ENCODE data around the gene BRMS1.

Gene BRMS1

DNA sequence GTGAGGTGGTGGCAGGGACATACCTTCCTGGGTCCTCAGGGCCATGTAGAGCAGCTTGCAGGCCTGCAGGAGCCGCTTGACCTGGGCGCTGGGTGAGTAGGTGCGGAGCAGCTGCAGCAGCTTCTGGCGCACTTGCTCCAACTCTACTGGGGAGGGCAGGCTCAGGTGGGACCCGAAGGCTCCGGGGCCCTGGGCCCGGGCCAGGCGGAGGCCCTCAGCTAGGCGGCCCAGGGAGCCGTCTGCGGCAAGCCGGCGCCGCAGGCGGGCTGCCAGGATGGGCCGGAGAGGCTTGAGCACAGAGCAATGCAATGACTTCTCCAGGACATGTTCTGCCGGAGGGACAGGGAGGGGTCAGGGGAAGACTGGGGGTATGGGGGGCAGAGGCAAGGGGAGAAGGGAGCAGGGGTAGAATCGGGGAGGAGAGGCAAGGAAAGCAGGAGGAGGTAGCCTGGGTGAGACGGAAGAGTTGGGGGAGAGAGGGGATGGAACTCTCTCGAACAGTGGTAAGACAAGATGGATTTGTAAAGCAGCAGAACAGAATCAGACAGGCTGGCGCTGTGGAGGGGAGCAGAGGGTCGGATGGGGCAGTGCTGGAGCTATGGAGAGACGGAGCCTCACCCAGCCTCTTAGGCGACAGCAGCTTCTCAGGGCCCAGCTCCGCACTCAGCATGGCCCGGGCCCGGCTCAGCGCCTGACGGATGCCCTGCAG lies 10.9 kb downstream of the BRMS1 start:
- in situ Hi-C loops (cut with HindIII; ENCODE audit: low sequenced_read_pairs), result loop anchor here (10.0 kb wide), 1 partner anchor 59 kb away; the partner anchor contains the start of gene CNIH2
- DNase-seq (ENCODE audit: low read depth), result no peak
- TF ChIP-seq, protein P1, sequence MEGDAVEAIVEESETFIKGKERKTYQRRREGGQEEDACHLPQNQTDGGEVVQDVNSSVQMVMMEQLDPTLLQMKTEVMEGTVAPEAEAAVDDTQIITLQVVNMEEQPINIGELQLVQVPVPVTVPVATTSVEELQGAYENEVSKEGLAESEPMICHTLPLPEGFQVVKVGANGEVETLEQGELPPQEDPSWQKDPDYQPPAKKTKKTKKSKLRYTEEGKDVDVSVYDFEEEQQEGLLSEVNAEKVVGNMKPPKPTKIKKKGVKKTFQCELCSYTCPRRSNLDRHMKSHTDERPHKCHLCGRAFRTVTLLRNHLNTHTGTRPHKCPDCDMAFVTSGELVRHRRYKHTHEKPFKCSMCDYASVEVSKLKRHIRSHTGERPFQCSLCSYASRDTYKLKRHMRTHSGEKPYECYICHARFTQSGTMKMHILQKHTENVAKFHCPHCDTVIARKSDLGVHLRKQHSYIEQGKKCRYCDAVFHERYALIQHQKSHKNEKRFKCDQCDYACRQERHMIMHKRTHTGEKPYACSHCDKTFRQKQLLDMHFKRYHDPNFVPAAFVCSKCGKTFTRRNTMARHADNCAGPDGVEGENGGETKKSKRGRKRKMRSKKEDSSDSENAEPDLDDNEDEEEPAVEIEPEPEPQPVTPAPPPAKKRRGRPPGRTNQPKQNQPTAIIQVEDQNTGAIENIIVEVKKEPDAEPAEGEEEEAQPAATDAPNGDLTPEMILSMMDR (IDR thresholded peaks at IDR 0.05; ENCODE audit: low read depth, low read length, missing control alignments), result no peak
- H3K4me3 ChIP-seq (ENCODE audit: low read depth, low read length), result peak overlapping the region; percentile 77

DNA sequence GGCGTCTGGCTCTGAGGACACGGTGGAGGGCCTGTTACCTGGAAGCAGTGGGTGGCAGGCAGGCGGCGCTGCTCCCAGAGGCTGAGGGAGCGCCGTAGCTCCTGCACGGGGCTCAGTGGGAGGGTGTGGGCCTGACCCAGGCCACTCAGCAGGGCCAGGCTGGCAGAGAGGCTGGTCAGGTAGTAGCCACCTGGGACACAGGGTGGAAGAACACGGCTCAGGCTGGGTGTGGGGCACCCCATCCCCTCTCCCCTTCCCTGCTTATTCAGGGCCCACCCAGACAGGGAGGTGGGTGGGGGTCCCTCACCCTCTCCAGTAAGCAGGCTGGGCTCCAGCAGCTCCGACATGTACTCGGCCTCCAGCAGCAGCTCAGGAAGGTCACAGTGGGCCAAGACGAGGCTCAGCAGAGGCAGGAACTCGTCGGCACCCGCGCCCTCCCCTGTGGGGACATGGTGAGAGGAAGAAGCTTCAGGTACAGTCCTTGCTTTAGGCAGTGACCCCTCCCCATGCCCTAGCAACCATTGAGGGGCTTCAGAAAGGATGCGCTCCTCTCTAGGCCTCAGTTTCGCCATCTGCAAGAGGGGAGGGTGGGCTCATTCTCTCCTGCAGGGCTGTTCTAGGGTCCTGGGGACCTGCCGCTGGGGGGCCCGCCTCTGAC lies 11.6 kb downstream of the BRMS1 start:
- in situ Hi-C loops (cut with HindIII; ENCODE audit: low sequenced_read_pairs), result loop anchor here (10.0 kb wide), 1 partner anchor 59 kb away; the partner anchor contains the start of gene CNIH2
- peak overlapping the region; percentile 77 for H3K4me3 ChIP-seq (ENCODE audit: low read depth, low read length)
- TF ChIP-seq, protein P1 (IDR thresholded peaks at IDR 0.05; ENCODE audit: low read depth, low read length, missing control alignments), result no peak
- no peak for DNase-seq (ENCODE audit: low read depth)

DNA sequence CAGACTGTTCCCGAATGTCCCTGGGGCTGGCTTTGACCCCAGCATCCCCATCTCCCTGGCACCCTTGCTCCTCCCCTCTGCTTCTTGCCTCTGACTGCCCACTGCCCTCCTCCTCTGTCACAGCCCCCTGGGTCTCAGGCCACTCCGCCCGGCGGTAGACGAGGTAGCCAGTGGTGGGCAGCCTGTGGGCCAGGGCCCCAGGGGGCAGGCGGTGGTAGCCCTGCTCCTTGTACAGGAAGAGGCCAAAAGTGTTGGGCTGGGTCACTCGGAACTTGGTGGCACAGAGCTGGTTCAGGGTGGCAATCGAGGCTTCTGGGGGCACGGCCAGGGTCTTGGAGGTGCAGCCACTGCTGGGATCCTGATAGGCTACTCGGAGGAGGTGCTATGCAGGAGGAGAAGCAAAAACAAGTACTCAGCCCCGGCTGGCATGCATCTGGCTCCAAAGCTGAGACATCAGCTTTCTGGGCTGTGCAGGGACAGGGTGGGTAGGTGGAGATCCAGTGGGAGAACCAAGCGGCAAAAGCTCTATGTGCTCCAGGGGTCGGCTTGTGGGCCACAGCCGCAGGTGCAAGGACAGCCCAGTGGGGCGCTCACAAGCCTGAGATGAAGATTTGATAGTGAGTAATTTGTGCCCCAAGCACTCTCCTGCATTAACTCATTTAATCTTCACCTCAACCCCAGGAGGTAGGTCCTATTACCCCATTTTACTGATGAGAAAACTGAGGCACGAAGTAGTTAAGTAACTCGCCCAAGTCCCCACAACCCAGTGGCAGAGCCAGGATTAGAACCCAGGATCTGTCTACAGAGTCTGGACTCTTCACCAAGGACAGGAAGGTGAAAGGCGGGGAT lies 12.3 kb downstream of the BRMS1 start:
- no peak for DNase-seq (ENCODE audit: low read depth)
- in situ Hi-C loops (cut with HindIII; ENCODE audit: low sequenced_read_pairs), result loop anchor here (10.0 kb wide), 1 partner anchor 58 kb away; the partner anchor contains the start of gene CNIH2
- TF ChIP-seq, protein P1 (IDR thresholded peaks at IDR 0.05; ENCODE audit: low read depth, low read length, missing control alignments), result no peak
- no peak overlapping the region for H3K4me3 ChIP-seq (ENCODE audit: low read depth, low read length)

DNA sequence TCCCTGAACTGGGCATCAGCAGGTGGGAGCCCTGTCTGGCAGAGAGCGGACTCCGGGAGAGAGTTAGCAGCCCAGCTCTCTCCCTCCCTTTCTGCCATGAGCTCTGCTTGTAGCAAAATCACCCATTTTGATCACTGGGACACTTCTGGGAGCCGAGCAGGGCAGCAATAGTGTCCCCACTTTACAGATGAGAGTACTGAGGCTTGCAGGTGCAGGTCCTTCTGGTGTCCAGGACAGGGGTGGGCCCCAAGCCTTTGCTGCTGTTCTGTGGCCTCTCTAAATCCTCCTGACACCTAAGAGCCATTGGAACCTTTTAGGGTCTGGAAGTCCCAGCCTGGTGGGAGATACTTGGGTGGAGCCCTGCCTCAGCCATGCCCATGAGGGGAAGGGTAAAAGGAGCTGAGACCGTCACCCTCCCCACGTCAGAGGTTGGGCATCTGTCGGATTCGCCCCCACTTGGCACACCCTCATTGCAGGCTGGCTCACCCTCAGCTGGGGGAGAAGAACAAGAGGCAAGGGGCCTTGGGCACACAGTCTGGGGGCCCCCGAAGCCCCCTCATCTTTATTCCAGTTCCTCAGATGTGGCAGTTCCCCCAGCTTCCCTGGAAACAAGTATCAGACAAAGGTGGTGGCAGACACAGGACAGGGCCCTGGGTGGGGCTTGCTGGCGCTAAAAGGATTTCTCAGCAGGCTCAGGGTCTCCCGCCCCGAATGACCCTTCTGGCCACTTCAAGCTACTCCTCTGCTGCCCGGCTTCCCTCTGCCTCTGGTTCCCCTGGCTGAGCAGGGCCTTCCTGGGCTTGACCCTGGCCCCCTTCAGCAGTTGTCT lies 13.1 kb downstream of the BRMS1 start:
- H3K4me3 ChIP-seq (ENCODE audit: low read depth, low read length), result no peak overlapping the region
- DNase-seq (ENCODE audit: low read depth), result no peak
- TF ChIP-seq, protein P1 (IDR thresholded peaks at IDR 0.05; ENCODE audit: low read depth, low read length, missing control alignments), result no peak
- in situ Hi-C loops (cut with HindIII; ENCODE audit: low sequenced_read_pairs), result loop anchor here (10.0 kb wide), 1 partner anchor 57 kb away; the partner anchor contains the start of gene CNIH2

DNA sequence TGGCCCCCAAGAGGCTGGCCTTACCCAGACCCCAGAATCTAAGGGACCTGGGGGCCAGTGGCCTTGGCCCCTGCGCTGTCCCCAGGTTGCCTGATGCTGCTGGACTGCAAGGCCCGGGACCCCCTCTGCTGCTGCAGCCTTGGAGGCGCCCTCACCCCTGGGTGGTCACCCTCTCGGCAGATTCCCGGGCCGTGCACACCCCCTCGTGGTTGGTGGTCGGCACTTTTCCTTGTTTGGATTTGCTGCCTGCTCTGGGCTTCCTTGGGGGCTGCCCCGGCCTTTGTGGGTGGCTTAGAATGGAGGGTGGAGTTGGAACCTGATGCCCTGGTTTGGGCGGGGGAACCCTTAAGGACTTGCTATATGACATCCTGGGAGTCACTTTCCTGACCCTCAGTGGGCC lies 14.0 kb downstream of the BRMS1 start:
- no peak overlapping the region for H3K4me3 ChIP-seq (ENCODE audit: low read depth, low read length)
- in situ Hi-C loops (cut with HindIII; ENCODE audit: low sequenced_read_pairs), result loop anchor here (10.0 kb wide), 1 partner anchor 56 kb away; the partner anchor contains the start of gene CNIH2
- DNase-seq (ENCODE audit: low read depth), result no peak
- TF ChIP-seq, protein P1 (IDR thresholded peaks at IDR 0.05; ENCODE audit: low read depth, low read length, missing control alignments), result no peak
